Neuronal stem cell (in vitro differentiated cells): ENCODE data around the gene PTGIS.

Experiments
- DNase-seq: peaks from one replicate; pipeline ENCODE4 v3.0.0-alpha.2; 2013; ENCODE audit warnings: low spot score
- H2AFZ ChIP-seq: one replicate; pipeline ENCODE4 v1.6.1; 2013; ENCODE audit warnings: mild to moderate bottlenecking, low read length, inconsistent platforms
- H2AK5ac ChIP-seq: 2 replicates; pipeline ENCODE4 v1.6.1; 2013; ENCODE audit warnings: low read depth, mild to moderate bottlenecking, inconsistent platforms, low read length, moderate library complexity, mixed read lengths
- H2BK120ac ChIP-seq: 2 replicates; pipeline ENCODE4 v1.6.1; 2013; ENCODE audit warnings: low read depth, mild to moderate bottlenecking, inconsistent platforms, low read length, moderate library complexity, mixed read lengths
- H2BK12ac ChIP-seq: one replicate; pipeline ENCODE4 v1.6.1; 2013; ENCODE audit warnings: low read length, inconsistent platforms
- H2BK15ac ChIP-seq: 2 replicates; pipeline ENCODE4 v1.6.1; 2013; ENCODE audit warnings: mild to moderate bottlenecking, low read length, inconsistent platforms, mixed read lengths
- H2BK5ac ChIP-seq: one replicate; pipeline ENCODE4 v1.6.1; 2013; ENCODE audit warnings: inconsistent platforms, mild to moderate bottlenecking, low read length, moderate library complexity
- H3K14ac ChIP-seq: one replicate; pipeline ENCODE4 v1.6.1; 2013; ENCODE audit warnings: low read length, inconsistent platforms
- H3K18ac ChIP-seq: 2 replicates; pipeline ENCODE4 v1.6.1; 2013; ENCODE audit warnings: low read length, inconsistent platforms
- H3K23ac ChIP-seq: 2 replicates; pipeline ENCODE4 v1.6.1; 2013; ENCODE audit warnings: low read depth, mild to moderate bottlenecking, mixed read lengths, low read length, inconsistent platforms; ENCODE audit not compliant: poor library complexity
- H3K27ac ChIP-seq: replicated peaks from 3 replicates; pipeline ENCODE4 v1.5.1; 2013; ENCODE audit warnings: low read length, inconsistent platforms
- H3K27me3 ChIP-seq, 3 experiments: 2 replicates each; pipeline ENCODE4 v1.6.1; 2013; ENCODE audit warnings: low read length in 3 of 3, mild to moderate bottlenecking in 2 of 3, inconsistent platforms in 1 of 3, low read depth in 1 of 3, mixed read lengths in 1 of 3, moderate library complexity in 1 of 3; ENCODE audit not compliant: control insufficient read depth in 3 of 3, insufficient read depth in 3 of 3
- H3K36me3 ChIP-seq, 2 donors: replicated peaks in 1 of 2; 2 replicates each; pipeline ENCODE4 v1.6.1; 2013; ENCODE audit warnings: low read length in 2 of 2; ENCODE audit not compliant: control insufficient read depth in 2 of 2, insufficient read depth in 2 of 2
- H3K4ac ChIP-seq: 2 replicates; pipeline ENCODE4 v1.6.1; 2013; ENCODE audit warnings: inconsistent platforms, mild to moderate bottlenecking, low read length, moderate library complexity
- H3K4me1 ChIP-seq, 2 donors: 1 replicate in 1 of 2; 2 replicates in 1 of 2; pipeline ENCODE4 v1.6.1; 2013; ENCODE audit warnings: low read length in 2 of 2, low read depth in 1 of 2; ENCODE audit not compliant: control insufficient read depth in 2 of 2, insufficient read depth in 1 of 2
- H3K4me2 ChIP-seq: one replicate; pipeline ENCODE4 v1.6.1; 2013; ENCODE audit warnings: mild to moderate bottlenecking, low read length, inconsistent platforms; ENCODE audit not compliant: insufficient read depth, poor library complexity, severe bottlenecking
- H3K4me3 ChIP-seq, 2 donors: 2 replicates each; pipeline ENCODE4 v1.5.1; 2013; ENCODE audit warnings: low read length in 2 of 2, mild to moderate bottlenecking in 2 of 2, inconsistent platforms in 1 of 2, moderate library complexity in 1 of 2
- H3K79me1 ChIP-seq: one replicate; pipeline ENCODE4 v1.6.1; 2013; ENCODE audit warnings: low read depth, mild to moderate bottlenecking, inconsistent platforms, low read length, moderate library complexity
- H3K9ac ChIP-seq: one replicate; pipeline ENCODE4 v1.6.1; 2013; ENCODE audit warnings: mild to moderate bottlenecking, low read depth, low read length, inconsistent platforms; ENCODE audit not compliant: poor library complexity
- H3K9me3 ChIP-seq, 2 donors: replicated peaks in 1 of 2; 2 replicates each; pipeline versions ENCODE3 to v1.6.1; 2013; ENCODE audit warnings: low read length in 2 of 2, mild to moderate bottlenecking in 2 of 2, inconsistent platforms in 1 of 2, low read depth in 1 of 2, mixed read lengths in 1 of 2, moderate library complexity in 1 of 2; ENCODE audit not compliant: control insufficient read depth in 2 of 2, insufficient read depth in 1 of 2
- H4K8ac ChIP-seq: one replicate; pipeline ENCODE4 v1.6.1; 2013; ENCODE audit warnings: low read depth, mild to moderate bottlenecking, inconsistent platforms, low read length, moderate library complexity
- H4K91ac ChIP-seq: one replicate; pipeline ENCODE4 v1.6.1; 2013; ENCODE audit warnings: low read length, low read depth, mild to moderate bottlenecking, inconsistent platforms; ENCODE audit not compliant: poor library complexity
- WGBS, 2 donors: extraction: QIAGEN DNeasy Blood & Tissue Kit; methylation state at CpG; one replicate each; pipeline ENCODE4 v1.1.7; 2013; ENCODE audit warnings: missing lambda C conversion rate in 2 of 2, mixed read lengths in 1 of 2; ENCODE audit not compliant: insufficient read length in 2 of 2, insufficient replicate concordance in 1 of 2; ENCODE audit errors: extremely low coverage in 2 of 2; 5-methylcytosine and 5-hydroxymethylcytosine counted together

Gene PTGIS

DNA sequence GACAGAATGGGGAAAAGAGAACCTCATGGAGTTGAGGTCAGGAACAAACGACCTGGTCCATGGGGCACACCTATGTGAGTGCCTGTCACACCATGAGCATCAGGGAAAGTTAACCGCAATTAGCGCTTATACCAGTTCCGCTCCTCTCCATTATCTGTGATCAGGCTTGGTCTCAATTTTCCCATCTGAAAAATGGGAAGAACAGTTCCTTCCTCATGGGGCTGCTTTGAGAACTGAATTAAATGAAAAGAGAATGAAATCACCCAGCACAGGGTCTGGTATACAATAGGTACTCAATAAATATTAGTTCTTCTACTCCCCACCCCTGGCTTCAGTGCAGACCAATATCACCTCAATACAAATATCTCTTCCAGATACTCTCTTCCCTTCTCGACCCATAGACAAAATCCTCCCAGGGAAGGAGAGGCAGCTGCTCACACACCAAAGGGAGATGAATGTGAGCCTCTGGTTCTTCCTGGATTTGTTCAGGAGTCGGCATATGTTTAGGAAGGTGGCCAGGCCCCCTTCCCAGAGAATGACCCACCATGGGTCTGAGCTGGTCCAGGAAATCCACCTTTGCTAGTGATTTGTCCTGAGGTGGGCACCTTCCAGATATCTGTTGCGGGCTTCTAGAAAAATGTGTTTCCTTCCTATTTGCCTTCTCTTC, 2.4 kb upstream of the PTGIS start:
- no peaks in the 10 kb centered on the region for H3K9me3 ChIP-seq
- H3K36me3 ChIP-seq, result no peaks in the 10 kb centered on the region
- H4K8ac ChIP-seq, result no peak overlapping the region
- H3K79me1 ChIP-seq, result peaks cover 5% of the 10 kb centered on the region
- H2BK5ac ChIP-seq, result no peak overlapping the region
- H3K14ac ChIP-seq, result no peak overlapping the region
- H2AK5ac ChIP-seq, result no peak overlapping the region
- no peak overlapping the region for H4K91ac ChIP-seq
- no peak overlapping the region for H2BK120ac ChIP-seq
- DNase-seq, result no peak
- H2AFZ ChIP-seq, result no peak overlapping the region
- H3K4me2 ChIP-seq, result no peak overlapping the region
- H3K4me1 ChIP-seq, result peaks cover 13% of the 10 kb centered on the region in 2 donors
- no peak overlapping the region for H3K4me3 ChIP-seq
- no peak overlapping the region for H3K23ac ChIP-seq
- H3K18ac ChIP-seq, result no peak overlapping the region
- no peak overlapping the region for H2BK12ac ChIP-seq
- H3K27ac ChIP-seq, result peak overlapping the region; percentile 5
- no peak overlapping the region for H2BK15ac ChIP-seq
- H3K4ac ChIP-seq, result no peak overlapping the region
- peaks cover 0 to 55% (median 0%) of the 10 kb centered on the region in 3 experiments for H3K27me3 ChIP-seq
- H3K9ac ChIP-seq, result no peak overlapping the region
- WGBS, 2 donors, result no CpG with 5 or more reads among the region's 7 CpGs

- no peak overlapping the region for H3K14ac ChIP-seq
- no peak overlapping the region for H4K8ac ChIP-seq
- H2AFZ ChIP-seq, result no peak overlapping the region
- H3K4me3 ChIP-seq, result no peak overlapping the region
- H3K27me3 ChIP-seq, result peaks cover 0 to 55% (median 0%) of the 10 kb centered on the region in 3 experiments
- peak overlapping the region; percentile 82 for H2BK5ac ChIP-seq
- peak overlapping the region; percentile 64 for H2AK5ac ChIP-seq
- peaks cover 5% of the 10 kb centered on the region for H3K79me1 ChIP-seq
- no CpG with 5 or more reads among the region's 10 CpGs for WGBS, 2 donors
- no peak overlapping the region for H2BK12ac ChIP-seq
- H3K9ac ChIP-seq, result no peak overlapping the region
- no peaks in the 10 kb centered on the region for H3K9me3 ChIP-seq
- H3K18ac ChIP-seq, result peak overlapping the region; percentile 95
- H3K27ac ChIP-seq, result peak overlapping the region; percentile 75
- no peak overlapping the region for H3K4me2 ChIP-seq
- no peak overlapping the region for H3K4ac ChIP-seq
- peaks cover 13% of the 10 kb centered on the region in 2 donors for H3K4me1 ChIP-seq
- no peak overlapping the region for H3K23ac ChIP-seq
- no peaks in the 10 kb centered on the region for H3K36me3 ChIP-seq
- H2BK120ac ChIP-seq, result peak overlapping the region; percentile 74
- peak overlapping the region; percentile 40 for H2BK15ac ChIP-seq
- no peak overlapping the region for H4K91ac ChIP-seq
- no peak for DNase-seq
Measured at GRCh38 chr20:49569411-49570115, 1.6 kb upstream of the PTGIS start.

DNA sequence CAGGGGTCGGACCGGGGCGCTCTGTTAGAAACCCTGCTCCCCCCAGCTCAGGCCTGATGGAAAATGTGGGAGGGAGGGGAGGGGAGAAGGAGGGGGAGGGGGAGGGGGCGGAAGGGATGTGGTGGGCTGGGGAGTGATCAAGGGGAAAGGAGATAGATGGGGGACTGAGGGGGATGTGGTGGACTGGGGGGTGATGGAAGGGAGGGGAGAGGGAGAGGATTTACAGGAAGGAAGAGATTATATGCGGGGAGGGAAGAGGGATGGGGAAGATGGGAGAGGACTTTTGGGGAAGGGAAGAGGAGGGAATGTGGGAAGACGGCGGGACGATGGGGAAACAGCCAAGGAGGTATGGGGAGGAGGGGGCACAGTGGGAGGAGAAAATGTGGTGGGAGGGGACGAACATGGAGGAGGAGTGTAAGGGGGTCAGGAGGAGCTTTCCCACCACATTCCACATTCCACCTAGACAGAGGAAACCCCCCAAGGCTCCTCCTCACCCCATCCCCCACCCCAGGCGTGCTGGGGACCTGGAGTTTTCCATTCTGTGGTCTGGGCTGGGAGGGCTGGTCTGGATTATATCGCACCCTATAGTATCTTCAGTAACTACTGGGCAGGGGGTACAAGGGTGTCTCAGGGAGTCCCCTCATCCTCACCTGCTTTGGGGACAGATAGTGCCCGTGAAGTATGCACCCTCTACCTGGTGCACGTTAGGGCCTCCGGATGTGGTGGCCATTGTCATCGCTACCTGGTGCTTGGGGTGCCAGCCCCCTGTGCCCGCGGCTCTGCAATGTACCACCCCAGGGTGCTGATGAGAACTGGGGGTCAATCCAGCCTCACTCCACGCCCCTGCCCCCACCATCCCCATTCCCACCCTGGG, 578 bp upstream of the PTGIS start:
- H4K8ac ChIP-seq, result no peak overlapping the region

More for the DNA sequence above, 578 bp upstream of the PTGIS start:
- Histone ChIP-seq H4K91ac (peak overlapping the region; percentile 82), H2BK12ac (peak overlapping the region; percentile 47), H2AFZ (peak overlapping the region; percentile 14), H2BK120ac (peak overlapping the region; percentile 74), H3K9me3 (no peaks in the 10 kb centered on the region), H2AK5ac (peak overlapping the region; percentile 64), H3K14ac (no peak overlapping the region), H3K27me3 (peaks cover 0 to 55% (median 0%) of the 10 kb centered on the region in 3 experiments), H3K18ac (peak overlapping the region; percentile 95), H3K9ac (no peak overlapping the region), H2BK5ac (peak overlapping the region; percentile 82), H3K4me3 (peak overlapping the region; percentile 25 to 71), H3K27ac (peak overlapping the region; percentile 75), H3K36me3 (no peaks in the 10 kb centered on the region), H3K79me1 (peaks cover 5% of the 10 kb centered on the region), H3K4me2 (peak overlapping the region; percentile 62), H3K4me1 (peaks cover 13% of the 10 kb centered on the region in 2 donors), H2BK15ac (peak overlapping the region; percentile 25), H3K23ac (no peak overlapping the region), H3K4ac (no peak overlapping the region)
- DNase-seq, result peak; percentile 70
- WGBS, 2 donors, result no CpG with 5 or more reads among the region's 18 CpGs
